Lung (tissue), 12 donors: ENCODE measurements around the gene GOT1. TPM values are rescaled to one million over a fixed set of nuclear protein-coding genes. Genes with fewer than 3 reads are reported as not detected.

Experiments used
- ATAC-seq: fragments of 200-7000 bp; cut with Tn5 transposase; one replicate; pipeline ENCODE4 v1.9.1; 2020; ENCODE audit warnings: moderate number of reproducible peaks; ENCODE audit not compliant: insufficient read depth, low FRiP score
- DNase-seq, 3 donors: peaks; one replicate each; pipeline ENCODE4 v3.0.0-alpha.2; 2013 to 2017
- H3K27ac ChIP-seq, 2 donors: one replicate each; pipeline ENCODE4 v1.5.1; 2013; ENCODE audit warnings: mild to moderate bottlenecking in 2 of 2, moderate library complexity in 2 of 2, control low read depth in 1 of 2, inconsistent platforms in 1 of 2, low read depth in 1 of 2, low read length in 1 of 2
- H3K27me3 ChIP-seq, 3 donors: one replicate each; pipeline ENCODE4 v1.5.1; 2013; ENCODE audit warnings: low read length in 2 of 3; ENCODE audit not compliant: control insufficient read depth in 3 of 3, insufficient read depth in 3 of 3
- H3K36me3 ChIP-seq, 4 donors: one replicate each; pipeline ENCODE4 v1.5.1; 2013; ENCODE audit warnings: low read length in 4 of 4, mild to moderate bottlenecking in 1 of 4, moderate library complexity in 1 of 4; ENCODE audit not compliant: control insufficient read depth in 4 of 4, insufficient read depth in 4 of 4
- H3K4me1 ChIP-seq, 5 donors: one replicate each; pipeline ENCODE4 v1.5.1; 2013; ENCODE audit warnings: low read length in 5 of 5, mild to moderate bottlenecking in 2 of 5, moderate library complexity in 1 of 5; ENCODE audit not compliant: control insufficient read depth in 5 of 5, insufficient read depth in 5 of 5
- H3K4me3 ChIP-seq: one replicate; pipeline ENCODE4 v1.5.1; 2013; ENCODE audit warnings: mild to moderate bottlenecking, control low read depth, moderate library complexity
- H3K9ac ChIP-seq, 2 donors: one replicate each; pipeline ENCODE4 v1.5.1; 2013; ENCODE audit warnings: low read length in 2 of 2, control low read depth in 1 of 2; ENCODE audit not compliant: insufficient read depth in 1 of 2
- H3K9me3 ChIP-seq, 4 donors: one replicate each; pipeline ENCODE4 v1.5.1; 2013; ENCODE audit warnings: low read length in 3 of 4, mild to moderate bottlenecking in 1 of 4, moderate library complexity in 1 of 4; ENCODE audit not compliant: control insufficient read depth in 4 of 4, insufficient read depth in 3 of 4
- CTCF ChIP-seq: IDR thresholded peaks from 2 replicates; pipeline ENCODE4 v1.5.1; 2012; ENCODE audit warnings: mild to moderate bottlenecking; ENCODE audit errors: control extremely low read depth, extremely low read depth
- WGBS, 2 donors: extraction: QIAGEN DNeasy Blood & Tissue Kit; methylation state at CpG; one replicate each; pipeline ENCODE4 v1.1.7; 2013; 5-methylcytosine and 5-hydroxymethylcytosine counted together
- polyA plus RNA-seq, 2 donors: library from polyadenylated mRNA; stranded (reverse); fragments of 200-250 nt; gene quantifications; one replicate each; pipeline ENCODE4 v1.2.1, GENCODE V29; 2013
- total RNA-seq, 2 donors: library from RNA; depleted of rRNA in 1 of 2; stranded (reverse); fragments of >200 nt in 1 of 2; gene quantifications; one replicate each; pipeline ENCODE4 v1.2.1, GENCODE V29; 2014 to 2021
- donor health status: control.
- donor health status: control.
- donor health status: Bipolar disorder and iron deficiency.
- donor health status: healthy.
- donor health status: DM: yes; HTN: yes; CAD: no.

GOT1 gene
- total and polyA plus RNA-seq, 4 donors, result 14.6 to 35.3 (median 24.0) TPM

- TF ChIP-seq CTCF, result no peak
- H3K9me3 ChIP-seq, result no peaks in the 10 kb centered on the region
- H3K4me3 ChIP-seq, result no peak overlapping the region
- ATAC-seq (no peak), DNase-seq (no peak)
- no peaks in the 10 kb centered on the region for H3K36me3 ChIP-seq
- no peaks in the 10 kb centered on the region for H3K4me1 ChIP-seq
- H3K27ac ChIP-seq, result no peak overlapping the region
- no peak overlapping the region for H3K9ac ChIP-seq
- H3K27me3 ChIP-seq, result peaks cover 0 to 3% (median 0%) of the 10 kb centered on the region in 3 donors
- 78 to 86% methylated on average over 1 of the region's 1 CpG for WGBS, 2 donors
Measured at GRCh38 chr10:99382176-99382575, 48.2 kb downstream of the GOT1 start.

DNA sequence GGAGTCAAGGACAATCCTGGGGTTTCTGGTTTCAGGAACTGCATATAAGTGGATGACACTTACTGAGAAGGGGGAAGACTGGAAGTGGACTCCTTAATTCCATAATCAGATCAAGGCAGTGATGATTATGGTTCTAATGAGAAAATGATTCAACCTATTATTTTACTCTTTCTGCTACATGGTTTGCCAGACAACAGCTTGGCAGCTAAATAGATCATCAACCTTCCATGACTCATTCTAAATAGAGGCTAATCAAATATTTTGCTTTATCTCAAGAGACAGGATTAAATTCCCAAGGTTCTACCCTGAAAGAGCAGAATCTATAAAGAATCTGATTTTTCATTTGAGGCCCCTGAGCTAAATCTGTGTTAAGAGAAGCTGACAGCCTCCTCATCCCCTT, 55.0 kb downstream of the GOT1 start:
- no peaks in the 10 kb centered on the region for H3K36me3 ChIP-seq
- no peaks in the 10 kb centered on the region for H3K9me3 ChIP-seq
- no peak for ATAC-seq
- H3K4me1 ChIP-seq, result no peaks in the 10 kb centered on the region
- DNase-seq, result no peak
- H3K9ac ChIP-seq, result no peak overlapping the region
- no peak overlapping the region for H3K27ac ChIP-seq
- no peak overlapping the region for H3K4me3 ChIP-seq
- no peak for TF ChIP-seq CTCF
- no peaks in the 10 kb centered on the region for H3K27me3 ChIP-seq

GRCh38 chr10:99374972-99375371, 55.5 kb downstream of the GOT1 start:
- no peaks in the 10 kb centered on the region for H3K4me1 ChIP-seq
- no peak overlapping the region for H3K9ac ChIP-seq
- no peak for DNase-seq
- no peak overlapping the region for H3K27ac ChIP-seq
- no peak overlapping the region for H3K4me3 ChIP-seq
- WGBS, 2 donors, result 52 to 60% methylated on average over 3 of the region's 3 CpGs
- no peaks in the 10 kb centered on the region for H3K27me3 ChIP-seq
- H3K9me3 ChIP-seq, result no peaks in the 10 kb centered on the region
- no peak for ATAC-seq
- no peak for TF ChIP-seq CTCF
- H3K36me3 ChIP-seq, result no peaks in the 10 kb centered on the region

DNA sequence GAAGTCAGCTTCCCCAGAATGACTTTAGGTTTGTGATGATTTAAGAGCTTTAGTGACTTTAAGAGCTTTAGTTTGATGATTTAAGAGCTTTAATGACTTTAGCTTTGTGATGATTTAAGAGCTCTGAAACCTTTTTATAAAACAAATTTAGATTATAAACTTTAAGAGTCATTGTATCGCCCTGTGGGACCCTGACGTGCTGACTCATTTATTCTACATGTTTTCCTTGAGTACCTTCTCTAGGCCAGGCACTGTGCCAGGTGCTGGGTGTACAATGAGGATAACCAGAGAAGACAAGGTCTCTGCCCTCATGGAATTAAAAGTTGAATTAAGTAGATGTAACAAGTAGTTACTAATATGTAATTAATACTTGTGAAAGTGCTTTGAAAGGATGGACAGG, 55.9 kb downstream of the GOT1 start:
- Histone ChIP-seq H3K9ac (no peak overlapping the region), H3K4me1 (no peaks in the 10 kb centered on the region), H3K4me3 (no peak overlapping the region), H3K36me3 (no peaks in the 10 kb centered on the region), H3K9me3 (no peaks in the 10 kb centered on the region), H3K27me3 (no peaks in the 10 kb centered on the region), H3K27ac (no peak overlapping the region)
- WGBS, 2 donors, result 54 to 67% methylated on average over 2 of the region's 2 CpGs
- TF ChIP-seq CTCF, result no peak
- ATAC-seq (no peak), DNase-seq (no peak)
